ENCODE data around the gene NAALADL2. TPM values are rescaled to one million over a fixed set of nuclear protein-coding genes. Genes with fewer than 3 reads are reported as not detected.
"Not testable (repeated sequence)": the region's sequence is repeated elsewhere in the genome, so short reads cannot be mapped to it uniquely, and the experiment has no call there.

NAALADL2 gene
- total and polyA plus RNA-seq, 2 of the 8 experiments (the other 6 are each of a cell fraction or from before 2014, with no cell fraction given): 0.12 to 0.22 TPM

GRCh38 chr3:175460849-175461399, 601.8 kb downstream of the NAALADL2 start:
- H3K27ac ChIP-seq (ENCODE audit: low read depth, low read length); H2BK20ac ChIP-seq (ENCODE audit: low read length); H2BK5ac ChIP-seq (ENCODE audit: low read depth, low read length); H2BK12ac ChIP-seq (ENCODE audit: low read depth, low read length); H3K18ac ChIP-seq (ENCODE audit: extremely low read depth, low read length); H3K14ac ChIP-seq (ENCODE audit: insufficient read length); H3K36me3 ChIP-seq (ENCODE audit: control insufficient read depth in 2 of 4, insufficient read depth in 4 of 4, low read length in 3 of 4); H3K27me3 ChIP-seq (replicated peaks in 1 of 4; ENCODE audit: control insufficient read depth in 3 of 4, extremely low read depth in 1 of 4, insufficient read depth in 3 of 4, low read length in 3 of 4); H4K5ac ChIP-seq (ENCODE audit: insufficient read length, low read depth, low read length); H4K91ac ChIP-seq (replicated peaks; ENCODE audit: insufficient read length, low read length); H2AK5ac ChIP-seq (ENCODE audit: low read depth, low read length); H3K23me2 ChIP-seq (ENCODE audit: low read depth, low read length); H4K8ac ChIP-seq (ENCODE audit: extremely low read depth, insufficient read depth, low read length); H3K79me1 ChIP-seq (ENCODE audit: low read depth, low read length); H3K79me2 ChIP-seq (ENCODE audit: control insufficient read depth in 1 of 2, insufficient read depth in 2 of 2, low read length in 2 of 2); FAIRE-seq; H3K56ac ChIP-seq (replicated peaks; ENCODE audit: insufficient read length, low read depth, low read length); H3K4me1 ChIP-seq (replicated peaks in 1 of 4; ENCODE audit: control insufficient read depth in 3 of 4, insufficient read depth in 4 of 4, low read length in 3 of 4); H3K4me3 ChIP-seq (ENCODE audit: extremely low read depth in 1 of 4, insufficient read depth in 2 of 4, low read depth in 3 of 4, low read length in 4 of 4); H4K20me1 ChIP-seq (replicated peaks in 1 of 2; ENCODE audit: control insufficient read depth in 1 of 2, insufficient read depth in 2 of 2, low read length in 2 of 2); H3K4ac ChIP-seq (replicated peaks; ENCODE audit: insufficient read length, low read depth, low read length); H3K9ac ChIP-seq (replicated peaks in 1 of 4; ENCODE audit: extremely low read depth in 1 of 4, low read depth in 3 of 4, low read length in 3 of 4); POLR2A ChIA-PET (ENCODE audit: partially characterized antibody); H3K9me3 ChIP-seq (ENCODE audit: insufficient read depth in 2 of 2, low read depth in 1 of 2, low read length in 1 of 2); H3K4me2 ChIP-seq (ENCODE audit: insufficient read depth in 1 of 2, low read depth in 2 of 2, low read length in 2 of 2); H2AFZ ChIP-seq (ENCODE audit: low read length); DNase-seq (ENCODE audit: low read depth in 1 of 2, low spot score in 2 of 2); H2BK120ac ChIP-seq (replicated peaks; ENCODE audit: low read depth, low read length); H2BK15ac ChIP-seq (ENCODE audit: low read length); H3K23ac ChIP-seq (ENCODE audit: insufficient read length): not testable (repeated sequence)
- CTCF ChIA-PET (ENCODE audit: partially characterized antibody): interaction anchor here (0.6 to 0.9 kb wide), 3 partner anchors 13 to 198 kb away, joined by 3 read pairs; no protein-coding TSS in a partner anchor
- WGBS, 2 experiments (ENCODE audit: extremely low coverage in 1 of 2, insufficient coverage in 1 of 2, insufficient read length in 1 of 2, insufficient replicate concordance in 2 of 2, low coverage in 1 of 2, low lambda C conversion rate in 2 of 2, missing lambda C conversion rate in 1 of 2): 96% methylated on average over 4 of the region's 4 CpGs; no CpG with 5 or more reads in 1 of the 2 experiments
